SK-N-SH treated with all-trans-retinoic acid at 6 μM for 48 hours (cell line): ENCODE measurements around the gene LRRC52.

Experiments
- OSR1 ChIP-seq: fragments of 250-450 bp; sonication (Bioruptor Pico); IDR thresholded peaks from 2 replicates; pipeline ENCODE4 v1.8.0; 2022; ENCODE audit warnings: moderate library complexity, mild to moderate bottlenecking, inconsistent platforms
- TOX ChIP-seq: fragments of 250-450 bp; sonication (Bioruptor Pico); IDR thresholded peaks from 2 replicates; pipeline ENCODE4 v1.8.0; 2021; ENCODE audit warnings: mild to moderate bottlenecking, moderate library complexity, borderline replicate concordance

GRCh38 chr1:165539908-165540307, 3.9 kb upstream of the LRRC52 start:
- TF ChIP-seq OSR1 (CRISPR knock-in tag) (no peak), TOX (CRISPR knock-in tag) (no peak)
